Testis (tissue), 2 donors: ENCODE measurements around the gene UNC5B.

ENCODE experiments used
- CTCF ChIP-seq, 3 experiments: fragments of 450-650 bp in 2 of 3; fragments of 200-600 bp in 1 of 3; sonication (generic) in 1 of 3; IDR thresholded peaks; one replicate each; pipeline ENCODE4 v1.5.1; 2016 to 2019; ENCODE audit warnings: antibody characterized with exemption in 3 of 3, mild to moderate bottlenecking in 2 of 3, moderate library complexity in 1 of 3
- POLR2A ChIP-seq: fragments of 450-650 bp; IDR thresholded peaks from one replicate; pipeline ENCODE4 v1.6.1; 2017; ENCODE audit warnings: antibody characterized with exemption, mild to moderate bottlenecking, moderate library complexity

DNA sequence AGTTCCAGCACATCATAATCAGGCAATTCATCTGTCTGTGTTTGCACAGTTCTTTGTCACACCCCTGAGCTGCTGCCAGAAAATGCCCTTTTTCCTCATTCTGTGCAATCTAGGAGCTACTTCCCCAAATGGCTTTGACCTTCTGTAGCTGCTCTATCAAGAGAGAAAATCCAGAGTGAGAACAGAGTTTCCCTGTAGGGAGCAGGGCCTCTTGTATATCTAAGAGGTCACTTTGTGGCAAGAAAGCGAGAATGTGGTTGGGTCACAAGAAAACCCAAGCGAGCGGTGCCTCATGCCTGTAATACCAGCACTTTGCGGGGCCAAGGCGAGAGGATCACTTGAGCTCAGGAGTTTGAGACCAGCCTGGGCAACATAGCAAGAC, 131.0 kb downstream of the UNC5B start:
- TF ChIP-seq CTCF (IDR thresholded peaks at IDR 0.05), result no peak
- TF ChIP-seq POLR2A, result no peak
